HEK293 (cell line): Measurements from ENCODE around the gene FKBP14.
"Not testable (repeated sequence)": the region's sequence is repeated elsewhere in the genome, so short reads cannot be mapped to it uniquely, and the experiment has no call there.

Experiments used
- CTCF ChIP-seq: fragments of 450-650 bp; formaldehyde crosslinking; IDR thresholded peaks from 2 replicates; pipeline ENCODE4 v1.5.1; 2016; ENCODE audit warnings: missing biosample characterization, missing genetic modification characterization
- KLF1 ChIP-seq: fragments of 450-650 bp; formaldehyde crosslinking; IDR thresholded peaks from 2 replicates; pipeline ENCODE4 v1.5.1; 2016; ENCODE audit warnings: missing biosample characterization, missing genetic modification characterization
- ZBTB10 ChIP-seq: fragments of 450-650 bp; formaldehyde crosslinking; IDR thresholded peaks from 2 replicates; pipeline ENCODE4 v1.5.1; 2016; ENCODE audit warnings: missing biosample characterization, missing genetic modification characterization
- ZBTB49 ChIP-seq: fragments of 450-650 bp; formaldehyde crosslinking; IDR thresholded peaks from 2 replicates; pipeline ENCODE4 v1.5.1; 2016; ENCODE audit warnings: missing biosample characterization, missing genetic modification characterization, low read depth

DNA sequence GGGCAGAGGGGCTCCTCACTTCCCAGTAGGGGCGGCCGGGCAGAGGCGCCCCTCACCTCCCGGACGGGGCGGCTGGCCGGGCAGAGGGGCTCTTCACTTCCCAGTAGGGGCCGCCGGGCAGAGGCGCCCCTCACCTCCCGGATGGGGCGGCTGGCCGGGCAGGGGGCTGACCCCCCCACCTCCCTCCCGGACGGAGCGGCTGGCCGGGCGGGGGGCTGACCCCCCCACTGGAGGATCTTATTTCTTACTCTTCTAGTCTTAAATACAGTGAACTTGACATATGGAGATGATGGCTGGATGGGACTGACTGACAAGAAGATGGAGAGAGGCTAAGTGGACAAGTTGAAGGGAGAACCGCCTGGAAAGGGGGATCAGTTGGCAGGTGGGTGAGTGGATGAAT, 64.9 kb downstream of the FKBP14 start:
- not testable (repeated sequence) for TF ChIP-seq KLF1 (tag by site-specific recombination); CTCF; ZBTB49 (tag by site-specific recombination); ZBTB10 (tag by site-specific recombination)
